Neural progenitor cell (in vitro differentiated cells): Measurements from ENCODE around the gene DOLK. TPM values are rescaled to one million over a fixed set of nuclear protein-coding genes. Genes with fewer than 3 reads are reported as not detected.

Experiments
- DNase-seq: peaks from one replicate; pipeline ENCODE4 v3.0.0-alpha.2; 2016; ENCODE audit warnings: low spot score
- H2AFZ ChIP-seq: fragments of 200-600 bp; sonication (generic); replicated peaks from 2 replicates; pipeline ENCODE4 v1.6.1; 2016; ENCODE audit warnings: antibody characterized with exemption
- H3F3A ChIP-seq: fragments of 200-600 bp; sonication (generic); 2 replicates; pipeline ENCODE4 v1.6.1; 2016; ENCODE audit warnings: antibody characterized with exemption, low read depth
- H3K27ac ChIP-seq: fragments of 200-600 bp; sonication (generic); 2 replicates; pipeline ENCODE4 v1.5.1; 2016; ENCODE audit warnings: mild to moderate bottlenecking
- H3K27me3 ChIP-seq: fragments of 200-600 bp; sonication (generic); 2 replicates; pipeline ENCODE4 v1.6.1; 2016; ENCODE audit warnings: mild to moderate bottlenecking, moderate library complexity
- H3K36me3 ChIP-seq: fragments of 200-600 bp; sonication (generic); 2 replicates; pipeline ENCODE4 v1.5.1; 2016
- H3K4me1 ChIP-seq: fragments of 200-600 bp; sonication (generic); 2 replicates; pipeline ENCODE4 v1.6.1; 2016; ENCODE audit warnings: mixed run types
- H3K4me2 ChIP-seq: fragments of 200-600 bp; sonication (generic); 2 replicates; pipeline ENCODE4 v1.6.1; 2016
- H3K4me3 ChIP-seq: fragments of 200-600 bp; sonication (generic); 2 replicates; pipeline ENCODE4 v1.5.1; 2016
- H3K79me2 ChIP-seq: fragments of 200-600 bp; sonication (generic); 2 replicates; pipeline ENCODE4 v1.6.1; 2016; ENCODE audit warnings: low read depth
- H3K9ac ChIP-seq: fragments of 200-600 bp; sonication (generic); 2 replicates; pipeline ENCODE4 v1.6.1; 2016
- H3K9me3 ChIP-seq: fragments of 200-600 bp; sonication (generic); 2 replicates; pipeline ENCODE4 v1.5.1; 2016; ENCODE audit warnings: low read depth
- H4K20me1 ChIP-seq: fragments of 200-600 bp; sonication (generic); 2 replicates; pipeline ENCODE4 v1.6.1; 2016; ENCODE audit warnings: low read depth
- H3K27ac Mint-ChIP-seq: 3 replicates; pipeline ENCODE4 v1.8.0; 2021; ENCODE audit warnings: mixed read lengths
- H3K27me3 Mint-ChIP-seq: 2 replicates; pipeline ENCODE4 v1.8.0; 2022; ENCODE audit warnings: low read depth, mild to moderate bottlenecking, inconsistent platforms, moderate library complexity, mixed read lengths; ENCODE audit not compliant: insufficient read depth
- H3K36me3 Mint-ChIP-seq: 3 replicates; pipeline ENCODE4 v1.8.0; 2021; ENCODE audit warnings: mixed read lengths
- H3K4me1 Mint-ChIP-seq: 3 replicates; pipeline ENCODE4 v1.8.0; 2021; ENCODE audit warnings: mixed read lengths
- H3K4me3 Mint-ChIP-seq: 3 replicates; pipeline ENCODE4 v1.8.0; 2021; ENCODE audit warnings: mild to moderate bottlenecking, moderate library complexity, mixed read lengths
- H3K9me3 Mint-ChIP-seq: 3 replicates; pipeline ENCODE4 v1.8.0; 2020; ENCODE audit warnings: mixed read lengths
- EZH2 ChIP-seq: fragments of 200-600 bp; sonication (generic); IDR thresholded peaks from 2 replicates; pipeline ENCODE4 v1.6.1; 2017; ENCODE audit warnings: antibody characterized with exemption, mild to moderate bottlenecking, moderate library complexity
- EZH2phosphoT487 ChIP-seq: fragments of 200-600 bp; sonication (generic); IDR thresholded peaks from 2 replicates; pipeline ENCODE4 v1.6.1; 2017; ENCODE audit warnings: antibody characterized with exemption
- total RNA-seq: library from RNA; depleted of rRNA; stranded (reverse); fragments of >200 nt; gene quantifications from 2 replicates; pipeline ENCODE4 v1.2.3, GENCODE V29; 2015; ENCODE audit warnings: low replicate concordance
- TF ChIP-seq, protein P1 (sequence below): fragments of 200-600 bp; sonication (generic); IDR thresholded peaks from 2 replicates; pipeline ENCODE4 v1.5.1; 2017; ENCODE audit warnings: antibody characterized with exemption, mild to moderate bottlenecking

DOLK gene
- total RNA-seq, 1 donor from 2014 or later, result 8.2 TPM

DNA sequence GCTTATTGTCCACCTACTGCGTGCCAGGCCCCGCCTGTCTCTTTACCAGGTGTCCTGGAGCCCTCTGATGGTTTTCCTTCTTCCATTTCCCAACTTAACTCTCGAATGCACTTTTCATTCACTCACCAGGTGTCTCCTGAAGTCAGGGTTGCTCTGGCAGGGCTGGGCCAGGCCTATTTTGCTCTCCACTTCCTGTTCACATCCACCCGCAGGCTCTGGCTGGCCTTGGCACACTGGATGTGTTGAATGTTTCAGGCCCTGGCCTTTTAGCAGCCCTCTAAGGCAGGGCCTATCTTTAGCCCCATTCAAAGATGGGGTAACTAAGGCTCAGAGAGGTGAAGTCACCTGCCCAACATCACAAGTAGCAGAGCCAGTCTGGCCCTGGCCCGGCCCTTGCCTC, 49.0 kb downstream of the DOLK start:
- no peak overlapping the region for H3K4me3 Mint-ChIP-seq
- no peaks in the 10 kb centered on the region for H3K9me3 ChIP-seq
- no peak overlapping the region for H3K27ac ChIP-seq
- no peaks in the 10 kb centered on the region for H3F3A ChIP-seq
- TF ChIP-seq EZH2, result no peak
- TF ChIP-seq, protein P1, sequence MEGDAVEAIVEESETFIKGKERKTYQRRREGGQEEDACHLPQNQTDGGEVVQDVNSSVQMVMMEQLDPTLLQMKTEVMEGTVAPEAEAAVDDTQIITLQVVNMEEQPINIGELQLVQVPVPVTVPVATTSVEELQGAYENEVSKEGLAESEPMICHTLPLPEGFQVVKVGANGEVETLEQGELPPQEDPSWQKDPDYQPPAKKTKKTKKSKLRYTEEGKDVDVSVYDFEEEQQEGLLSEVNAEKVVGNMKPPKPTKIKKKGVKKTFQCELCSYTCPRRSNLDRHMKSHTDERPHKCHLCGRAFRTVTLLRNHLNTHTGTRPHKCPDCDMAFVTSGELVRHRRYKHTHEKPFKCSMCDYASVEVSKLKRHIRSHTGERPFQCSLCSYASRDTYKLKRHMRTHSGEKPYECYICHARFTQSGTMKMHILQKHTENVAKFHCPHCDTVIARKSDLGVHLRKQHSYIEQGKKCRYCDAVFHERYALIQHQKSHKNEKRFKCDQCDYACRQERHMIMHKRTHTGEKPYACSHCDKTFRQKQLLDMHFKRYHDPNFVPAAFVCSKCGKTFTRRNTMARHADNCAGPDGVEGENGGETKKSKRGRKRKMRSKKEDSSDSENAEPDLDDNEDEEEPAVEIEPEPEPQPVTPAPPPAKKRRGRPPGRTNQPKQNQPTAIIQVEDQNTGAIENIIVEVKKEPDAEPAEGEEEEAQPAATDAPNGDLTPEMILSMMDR, result no peak
- no peak for TF ChIP-seq EZH2phosphoT487
- no peak overlapping the region for H3K4me3 ChIP-seq
- H3K4me1 Mint-ChIP-seq, result peaks cover 14% of the 10 kb centered on the region
- DNase-seq, result no peak
- peaks cover 3% of the 10 kb centered on the region for H3K36me3 Mint-ChIP-seq
- H3K36me3 ChIP-seq, result no peaks in the 10 kb centered on the region
- H3K9me3 Mint-ChIP-seq, result no peaks in the 10 kb centered on the region
- peaks cover 21% of the 10 kb centered on the region for H4K20me1 ChIP-seq
- H3K79me2 ChIP-seq, result peaks cover 23% of the 10 kb centered on the region
- H3K9ac ChIP-seq, result no peak overlapping the region
- peaks cover 5% of the 10 kb centered on the region for H3K4me1 ChIP-seq
- H3K27ac Mint-ChIP-seq, result peak overlapping the region; percentile 79
- no peak overlapping the region for H2AFZ ChIP-seq
- no peaks in the 10 kb centered on the region for H3K27me3 ChIP-seq
- no peak overlapping the region for H3K4me2 ChIP-seq
- H3K27me3 Mint-ChIP-seq, result no peaks in the 10 kb centered on the region

DNA sequence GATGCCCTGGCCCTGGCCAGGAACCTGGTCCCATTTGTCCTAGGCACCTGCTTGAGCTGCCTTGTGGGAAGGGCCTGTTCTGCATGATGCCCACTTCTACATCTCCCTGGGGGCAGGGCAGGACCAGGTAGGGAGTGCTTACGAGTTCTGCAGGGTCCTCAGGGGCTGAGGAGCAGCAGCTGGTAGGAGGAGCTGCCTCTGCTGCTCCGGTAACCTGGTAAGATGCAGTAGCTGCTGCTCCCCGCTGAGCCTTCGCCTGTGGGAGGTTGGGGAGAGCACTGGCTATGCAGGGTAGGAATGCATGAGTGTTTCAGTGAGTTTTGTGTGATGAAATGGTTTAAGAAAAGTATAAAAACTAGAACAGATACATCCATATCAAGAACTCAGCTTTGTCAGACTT, 51.8 kb downstream of the DOLK start:
- H3K4me3 ChIP-seq, result no peak overlapping the region

More for the DNA sequence above, 51.8 kb downstream of the DOLK start:
- H3K36me3 ChIP-seq, result no peaks in the 10 kb centered on the region
- peaks cover 21% of the 10 kb centered on the region for H3K79me2 ChIP-seq
- H3K36me3 Mint-ChIP-seq, result peaks cover 5% of the 10 kb centered on the region
- peaks cover 3% of the 10 kb centered on the region for H3K27me3 Mint-ChIP-seq
- no peak overlapping the region for H3K4me3 Mint-ChIP-seq
- no peak overlapping the region for H3K27ac Mint-ChIP-seq
- H3K9ac ChIP-seq, result no peak overlapping the region
- peak; percentile 43 for DNase-seq
- H2AFZ ChIP-seq, result no peak overlapping the region
- H4K20me1 ChIP-seq, result peaks cover 40% of the 10 kb centered on the region
- H3K4me1 Mint-ChIP-seq, result peaks cover 15% of the 10 kb centered on the region
- H3K27me3 ChIP-seq, result no peaks in the 10 kb centered on the region
- H3K4me2 ChIP-seq, result no peak overlapping the region
- no peaks in the 10 kb centered on the region for H3K9me3 ChIP-seq
- peak overlapping the region; percentile 27 for H3K27ac ChIP-seq
- no peaks in the 10 kb centered on the region for H3F3A ChIP-seq
- peaks cover 5% of the 10 kb centered on the region for H3K4me1 ChIP-seq
- no peaks in the 10 kb centered on the region for H3K9me3 Mint-ChIP-seq
- no peak for TF ChIP-seq EZH2
- TF ChIP-seq, protein P1, result no peak
- no peak for TF ChIP-seq EZH2phosphoT487

Other genes with a start within 250 kb of the DOLK start
- gene PKN3, start 245.1 kb downstream of the DOLK start, total RNA-seq, result 4.4 and 16.1 TPM in 2 replicates
- gene ZDHHC12, start 223.5 kb downstream of the DOLK start, total RNA-seq, result 16.8 and 53.9 TPM in 2 replicates
- 14.7 and 28.2 TPM in 2 replicates for gene ZER1, start 175.7 kb downstream of the DOLK start, total RNA-seq
- gene TBC1D13, start 160.3 kb downstream of the DOLK start, total RNA-seq, result 17.1 and 19.0 TPM in 2 replicates
- 3.2 and 9.1 TPM in 2 replicates for gene ENDOG, start 129.1 kb downstream of the DOLK start, total RNA-seq
- gene SPOUT1, start 117.8 kb downstream of the DOLK start, total RNA-seq, result 17.2 and 50.1 TPM in 2 replicates
- gene KYAT1, start 65.7 kb downstream of the DOLK start, total RNA-seq, result 21.7 and 29.1 TPM in 2 replicates
- gene LRRC8A, start 65.5 kb downstream of the DOLK start, total RNA-seq, result 17.1 and 42.8 TPM in 2 replicates
- gene PHYHD1, start 26.6 kb downstream of the DOLK start, total RNA-seq, result 15.2 and 19.0 TPM in 2 replicates
- gene NUP188, start 96 bp upstream of the DOLK start, total RNA-seq, result 66.7 and 80.0 TPM in 2 replicates
- 45.7 and 98.8 TPM in 2 replicates for gene SH3GLB2, start 80.7 kb upstream of the DOLK start, total RNA-seq
- gene MIGA2, start 89.0 kb upstream of the DOLK start, total RNA-seq, result 10.8 and 39.1 TPM in 2 replicates
- 25.1 and 39.0 TPM in 2 replicates for gene DOLPP1, start 133.5 kb upstream of the DOLK start, total RNA-seq
- gene CRAT, start 163.2 kb upstream of the DOLK start, total RNA-seq, result 10.1 and 19.3 TPM in 2 replicates
- 82.4 and 133 TPM in 2 replicates for gene PTPA, start 163.8 kb upstream of the DOLK start, total RNA-seq
- gene IER5L, start 230.7 kb upstream of the DOLK start, total RNA-seq, result 12.2 and 32.7 TPM in 2 replicates